ENCODE data around the gene SUPT6H.

DNA sequence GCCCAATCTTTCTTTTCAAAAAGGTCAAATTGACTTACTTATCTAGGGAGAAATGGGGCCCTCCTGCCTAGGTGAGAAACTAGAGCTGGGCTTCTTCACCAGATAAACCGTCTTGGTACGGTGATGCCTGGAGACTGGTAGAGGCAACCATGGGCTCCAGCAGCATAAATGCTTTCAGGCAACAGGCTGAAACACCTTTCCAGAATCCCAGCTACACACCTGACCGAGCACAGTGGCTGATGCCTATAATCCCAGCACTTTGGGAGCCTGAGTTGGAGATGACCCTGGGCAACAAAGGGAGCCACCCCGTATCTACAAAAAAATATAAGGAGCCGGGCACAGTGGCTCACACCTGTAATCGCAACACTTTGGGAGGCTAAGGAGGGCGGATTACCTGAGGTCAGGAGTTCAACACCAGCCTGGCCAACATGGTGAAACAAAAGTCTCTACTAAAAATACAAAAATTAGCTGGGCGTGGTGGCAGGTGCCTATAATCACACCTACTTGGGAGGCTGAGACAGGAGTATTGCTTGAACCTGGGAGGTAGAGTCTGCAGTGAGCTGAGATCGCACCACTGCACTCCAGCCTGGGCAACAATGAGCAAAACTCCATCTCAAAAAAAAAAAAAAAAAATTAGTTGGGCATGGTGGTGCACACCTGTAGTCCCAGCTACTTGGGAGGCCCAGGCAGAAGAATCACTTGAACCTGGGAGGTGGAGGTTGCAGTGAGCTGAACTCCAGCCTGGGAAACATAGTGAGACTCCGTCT is 89.8 kb downstream of the SUPT6H start:
- TF ChIP-seq, protein P1, sequence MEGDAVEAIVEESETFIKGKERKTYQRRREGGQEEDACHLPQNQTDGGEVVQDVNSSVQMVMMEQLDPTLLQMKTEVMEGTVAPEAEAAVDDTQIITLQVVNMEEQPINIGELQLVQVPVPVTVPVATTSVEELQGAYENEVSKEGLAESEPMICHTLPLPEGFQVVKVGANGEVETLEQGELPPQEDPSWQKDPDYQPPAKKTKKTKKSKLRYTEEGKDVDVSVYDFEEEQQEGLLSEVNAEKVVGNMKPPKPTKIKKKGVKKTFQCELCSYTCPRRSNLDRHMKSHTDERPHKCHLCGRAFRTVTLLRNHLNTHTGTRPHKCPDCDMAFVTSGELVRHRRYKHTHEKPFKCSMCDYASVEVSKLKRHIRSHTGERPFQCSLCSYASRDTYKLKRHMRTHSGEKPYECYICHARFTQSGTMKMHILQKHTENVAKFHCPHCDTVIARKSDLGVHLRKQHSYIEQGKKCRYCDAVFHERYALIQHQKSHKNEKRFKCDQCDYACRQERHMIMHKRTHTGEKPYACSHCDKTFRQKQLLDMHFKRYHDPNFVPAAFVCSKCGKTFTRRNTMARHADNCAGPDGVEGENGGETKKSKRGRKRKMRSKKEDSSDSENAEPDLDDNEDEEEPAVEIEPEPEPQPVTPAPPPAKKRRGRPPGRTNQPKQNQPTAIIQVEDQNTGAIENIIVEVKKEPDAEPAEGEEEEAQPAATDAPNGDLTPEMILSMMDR (IDR thresholded peaks at IDR 0.05) = no peak
- no peak for TF ChIP-seq POLR2A (IDR thresholded peaks at IDR 0.05)
